Mesendoderm (in vitro differentiated cells): ENCODE data around the gene METTL1.
A peak's percentile ranks its signal among the peaks of the same experiment; 100 is the strongest.

Experiments
- DNase-seq: peaks from one replicate; pipeline ENCODE4 v3.0.0; 2013
- H2AK5ac ChIP-seq: 2 replicates; pipeline ENCODE4 v1.6.1; 2013; ENCODE audit warnings: low read length, inconsistent platforms
- H2BK120ac ChIP-seq: 2 replicates; pipeline ENCODE4 v1.6.1; 2013; ENCODE audit warnings: low read depth, mild to moderate bottlenecking, low read length, moderate library complexity, mixed read lengths
- H2BK15ac ChIP-seq: replicated peaks from 2 replicates; pipeline ENCODE4 v1.6.1; 2013; ENCODE audit warnings: low read depth, mild to moderate bottlenecking, moderate library complexity
- H2BK5ac ChIP-seq: 2 replicates; pipeline ENCODE4 v1.6.1; 2013; ENCODE audit warnings: low read length, inconsistent platforms
- H3K18ac ChIP-seq: 2 replicates; pipeline ENCODE4 v1.6.1; 2013; ENCODE audit warnings: mild to moderate bottlenecking, low read length, mixed read lengths
- H3K23ac ChIP-seq: one replicate; pipeline ENCODE4 v1.6.1; 2013; ENCODE audit warnings: low read length
- H3K27ac ChIP-seq: 2 replicates; pipeline ENCODE4 v1.5.1; 2013; ENCODE audit warnings: low read depth, mild to moderate bottlenecking, inconsistent platforms, low read length, moderate library complexity
- H3K27me3 ChIP-seq: 2 replicates; pipeline ENCODE4 v1.6.1; 2013; ENCODE audit warnings: low read length, control low read depth, mild to moderate bottlenecking, inconsistent platforms; ENCODE audit not compliant: insufficient read depth, poor library complexity
- H3K36me3 ChIP-seq: 2 replicates; pipeline ENCODE4 v1.6.1; 2013; ENCODE audit warnings: low read length, inconsistent platforms; ENCODE audit not compliant: control insufficient read depth, insufficient read depth
- H3K4ac ChIP-seq: one replicate; pipeline ENCODE4 v1.6.1; 2013; ENCODE audit warnings: low read depth, mild to moderate bottlenecking, low read length, moderate library complexity
- H3K4me1 ChIP-seq: 2 replicates; pipeline ENCODE4 v1.6.1; 2013; ENCODE audit warnings: low read depth, low read length, inconsistent platforms; ENCODE audit not compliant: control insufficient read depth
- H3K4me2 ChIP-seq: 2 replicates; pipeline ENCODE4 v1.6.1; 2013; ENCODE audit warnings: low read length
- H3K4me3 ChIP-seq: 2 replicates; pipeline ENCODE4 v1.5.1; 2013; ENCODE audit warnings: mild to moderate bottlenecking, low read length
- H3K56ac ChIP-seq: one replicate; pipeline ENCODE4 v1.6.1; 2013; ENCODE audit warnings: low read length
- H3K79me1 ChIP-seq: 2 replicates; pipeline ENCODE4 v1.6.1; 2013; ENCODE audit warnings: low read length, inconsistent platforms
- H3K79me2 ChIP-seq: 2 replicates; pipeline ENCODE4 v1.6.1; 2013; ENCODE audit warnings: mild to moderate bottlenecking, low read length; ENCODE audit not compliant: control insufficient read depth, insufficient read depth
- H3K9ac ChIP-seq: 2 replicates; pipeline ENCODE4 v1.6.1; 2013; ENCODE audit warnings: low read length, inconsistent platforms
- H4K5ac ChIP-seq: one replicate; pipeline ENCODE4 v1.6.1; 2013; ENCODE audit warnings: low read length
- H4K8ac ChIP-seq: one replicate; pipeline ENCODE4 v1.6.1; 2013; ENCODE audit warnings: low read depth, mild to moderate bottlenecking, control low read depth, low read length, moderate library complexity
- WGBS: extraction: QIAGEN DNeasy Blood & Tissue Kit; methylation state at CpG from one replicate; pipeline ENCODE4 v1.1.7; 2013; ENCODE audit warnings: low lambda C conversion rate, missing lambda C conversion rate; ENCODE audit not compliant: insufficient coverage; ENCODE audit errors: extremely low coverage; 5-methylcytosine and 5-hydroxymethylcytosine counted together

The METTL1 gene

GRCh38 chr12:57810450-57810849 lies 38.5 kb upstream of the METTL1 start:
- H3K9ac ChIP-seq: no peak overlapping the region
- H2AK5ac ChIP-seq: no peak overlapping the region
- H3K4me2 ChIP-seq: no peak overlapping the region
- H4K8ac ChIP-seq: no peak overlapping the region
- no peak overlapping the region for H3K56ac ChIP-seq
- H2BK5ac ChIP-seq: no peak overlapping the region
- no peak overlapping the region for H2BK120ac ChIP-seq
- H3K4ac ChIP-seq: no peak overlapping the region
- H3K79me2 ChIP-seq: no peaks in the 10 kb centered on the region
- DNase-seq: no peak
- H3K4me3 ChIP-seq: no peak overlapping the region
- no peaks in the 10 kb centered on the region for H3K27me3 ChIP-seq
- WGBS: no CpG with 5 or more reads among the region's 5 CpGs
- no peaks in the 10 kb centered on the region for H3K79me1 ChIP-seq
- no peaks in the 10 kb centered on the region for H3K36me3 ChIP-seq
- no peak overlapping the region for H2BK15ac ChIP-seq
- no peaks in the 10 kb centered on the region for H3K4me1 ChIP-seq
- H3K18ac ChIP-seq: no peak overlapping the region
- H3K27ac ChIP-seq: no peak overlapping the region
- no peak overlapping the region for H4K5ac ChIP-seq
- H3K23ac ChIP-seq: no peak overlapping the region

GRCh38 chr12:57809425-57809824 lies 37.5 kb upstream of the METTL1 start:
- Histone ChIP-seq H2AK5ac (no peak overlapping the region), H3K23ac (no peak overlapping the region), H2BK120ac (no peak overlapping the region), H3K56ac (no peak overlapping the region), H3K4me1 (no peaks in the 10 kb centered on the region), H3K27ac (no peak overlapping the region), H4K8ac (no peak overlapping the region), H3K18ac (no peak overlapping the region), H3K4me3 (no peak overlapping the region), H3K4ac (no peak overlapping the region), H2BK5ac (no peak overlapping the region), H3K79me1 (no peaks in the 10 kb centered on the region), H3K36me3 (no peaks in the 10 kb centered on the region), H4K5ac (no peak overlapping the region), H3K27me3 (no peaks in the 10 kb centered on the region), H2BK15ac (no peak overlapping the region), H3K4me2 (no peak overlapping the region), H3K9ac (no peak overlapping the region), H3K79me2 (no peaks in the 10 kb centered on the region)
- WGBS: no CpG with 5 or more reads among the region's 3 CpGs
- DNase-seq: no peak

- no peak for DNase-seq
- Histone ChIP-seq H3K4ac (no peak overlapping the region), H3K4me1 (no peaks in the 10 kb centered on the region), H2BK15ac (no peak overlapping the region), H4K8ac (no peak overlapping the region), H4K5ac (no peak overlapping the region), H3K27ac (no peak overlapping the region), H3K4me3 (no peak overlapping the region), H3K36me3 (no peaks in the 10 kb centered on the region), H3K9ac (no peak overlapping the region), H2BK120ac (no peak overlapping the region), H2AK5ac (no peak overlapping the region), H3K18ac (no peak overlapping the region), H3K79me1 (no peaks in the 10 kb centered on the region), H2BK5ac (no peak overlapping the region), H3K27me3 (no peaks in the 10 kb centered on the region), H3K23ac (no peak overlapping the region), H3K79me2 (no peaks in the 10 kb centered on the region), H3K56ac (no peak overlapping the region), H3K4me2 (no peak overlapping the region)
- WGBS: no CpG with 5 or more reads among the region's 5 CpGs
Observed at GRCh38 chr12:57808351-57808750, 36.4 kb upstream of the METTL1 start.

GRCh38 chr12:57807285-57807684 lies 35.4 kb upstream of the METTL1 start:
- no peaks in the 10 kb centered on the region for H3K79me2 ChIP-seq
- H3K9ac ChIP-seq: no peak overlapping the region
- no peaks in the 10 kb centered on the region for H3K36me3 ChIP-seq
- H2BK120ac ChIP-seq: no peak overlapping the region
- no peak overlapping the region for H3K56ac ChIP-seq
- DNase-seq: no peak
- no peaks in the 10 kb centered on the region for H3K4me1 ChIP-seq
- no peak overlapping the region for H2AK5ac ChIP-seq
- H4K5ac ChIP-seq: no peak overlapping the region
- H2BK5ac ChIP-seq: no peak overlapping the region
- no peak overlapping the region for H2BK15ac ChIP-seq
- no peak overlapping the region for H3K4me2 ChIP-seq
- no peak overlapping the region for H3K4me3 ChIP-seq
- H4K8ac ChIP-seq: no peak overlapping the region
- no CpG with 5 or more reads among the region's 9 CpGs for WGBS
- H3K27ac ChIP-seq: no peak overlapping the region
- no peaks in the 10 kb centered on the region for H3K27me3 ChIP-seq
- no peak overlapping the region for H3K4ac ChIP-seq
- no peak overlapping the region for H3K18ac ChIP-seq
- no peak overlapping the region for H3K23ac ChIP-seq
- no peaks in the 10 kb centered on the region for H3K79me1 ChIP-seq

GRCh38 chr12:57806677-57807076 lies 34.8 kb upstream of the METTL1 start:
- no peak overlapping the region for H3K56ac ChIP-seq
- H2AK5ac ChIP-seq: no peak overlapping the region
- no peak overlapping the region for H4K8ac ChIP-seq
- no peak for DNase-seq
- no peak overlapping the region for H3K4me3 ChIP-seq
- H3K23ac ChIP-seq: no peak overlapping the region
- no peak overlapping the region for H2BK15ac ChIP-seq
- no peak overlapping the region for H3K18ac ChIP-seq
- no peaks in the 10 kb centered on the region for H3K36me3 ChIP-seq
- WGBS: no CpG with 5 or more reads among the region's 3 CpGs
- H3K4me1 ChIP-seq: no peaks in the 10 kb centered on the region
- H2BK120ac ChIP-seq: no peak overlapping the region
- H3K9ac ChIP-seq: no peak overlapping the region
- no peaks in the 10 kb centered on the region for H3K27me3 ChIP-seq
- H4K5ac ChIP-seq: no peak overlapping the region
- H3K79me1 ChIP-seq: no peaks in the 10 kb centered on the region
- no peak overlapping the region for H3K27ac ChIP-seq
- no peaks in the 10 kb centered on the region for H3K79me2 ChIP-seq
- H3K4ac ChIP-seq: no peak overlapping the region
- no peak overlapping the region for H2BK5ac ChIP-seq
- H3K4me2 ChIP-seq: no peak overlapping the region

- Histone ChIP-seq H3K18ac (no peak overlapping the region), H2AK5ac (no peak overlapping the region), H3K9ac (peak overlapping the region; percentile 7), H3K36me3 (peaks cover 2% of the 10 kb centered on the region), H2BK15ac (no peak overlapping the region), H4K8ac (no peak overlapping the region), H2BK5ac (no peak overlapping the region), H3K27me3 (no peaks in the 10 kb centered on the region), H3K4me3 (no peak overlapping the region), H3K23ac (no peak overlapping the region), H3K56ac (no peak overlapping the region), H4K5ac (no peak overlapping the region), H3K27ac (no peak overlapping the region), H3K4me1 (no peaks in the 10 kb centered on the region), H3K4me2 (no peak overlapping the region), H2BK120ac (no peak overlapping the region), H3K79me1 (no peaks in the 10 kb centered on the region), H3K4ac (no peak overlapping the region), H3K79me2 (no peaks in the 10 kb centered on the region)
- WGBS: no CpG with 5 or more reads among the region's 9 CpGs
- peak; percentile 69 for DNase-seq
Observed at GRCh38 chr12:57803319-57803893, 31.5 kb upstream of the METTL1 start.
